Measurements from ENCODE around the gene CHTOP. TPM values are rescaled to one million over a fixed set of nuclear protein-coding genes. Genes with fewer than 3 reads are reported as not detected.
"Not testable (repeated sequence)": the region's sequence is repeated elsewhere in the genome, so short reads cannot be mapped to it uniquely, and the experiment has no call there.

Gene CHTOP, protein sequence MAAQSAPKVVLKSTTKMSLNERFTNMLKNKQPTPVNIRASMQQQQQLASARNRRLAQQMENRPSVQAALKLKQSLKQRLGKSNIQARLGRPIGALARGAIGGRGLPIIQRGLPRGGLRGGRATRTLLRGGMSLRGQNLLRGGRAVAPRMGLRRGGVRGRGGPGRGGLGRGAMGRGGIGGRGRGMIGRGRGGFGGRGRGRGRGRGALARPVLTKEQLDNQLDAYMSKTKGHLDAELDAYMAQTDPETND
- total RNA-seq: 75.5 TPM
- long read RNA-seq, transcript CHTOP-204 (6 exons, 2,096 nt): major isoform, 43 of 133 reads
- long read RNA-seq, transcript CHTOP-203 (6 exons, 2,165 nt): minor isoform, 39 of 133 reads
- long read RNA-seq, partial matches to known transcripts: 1 of 133 reads
- long read RNA-seq, other reads (novel, unspliced or antisense): 47 of 133 reads

DNA sequence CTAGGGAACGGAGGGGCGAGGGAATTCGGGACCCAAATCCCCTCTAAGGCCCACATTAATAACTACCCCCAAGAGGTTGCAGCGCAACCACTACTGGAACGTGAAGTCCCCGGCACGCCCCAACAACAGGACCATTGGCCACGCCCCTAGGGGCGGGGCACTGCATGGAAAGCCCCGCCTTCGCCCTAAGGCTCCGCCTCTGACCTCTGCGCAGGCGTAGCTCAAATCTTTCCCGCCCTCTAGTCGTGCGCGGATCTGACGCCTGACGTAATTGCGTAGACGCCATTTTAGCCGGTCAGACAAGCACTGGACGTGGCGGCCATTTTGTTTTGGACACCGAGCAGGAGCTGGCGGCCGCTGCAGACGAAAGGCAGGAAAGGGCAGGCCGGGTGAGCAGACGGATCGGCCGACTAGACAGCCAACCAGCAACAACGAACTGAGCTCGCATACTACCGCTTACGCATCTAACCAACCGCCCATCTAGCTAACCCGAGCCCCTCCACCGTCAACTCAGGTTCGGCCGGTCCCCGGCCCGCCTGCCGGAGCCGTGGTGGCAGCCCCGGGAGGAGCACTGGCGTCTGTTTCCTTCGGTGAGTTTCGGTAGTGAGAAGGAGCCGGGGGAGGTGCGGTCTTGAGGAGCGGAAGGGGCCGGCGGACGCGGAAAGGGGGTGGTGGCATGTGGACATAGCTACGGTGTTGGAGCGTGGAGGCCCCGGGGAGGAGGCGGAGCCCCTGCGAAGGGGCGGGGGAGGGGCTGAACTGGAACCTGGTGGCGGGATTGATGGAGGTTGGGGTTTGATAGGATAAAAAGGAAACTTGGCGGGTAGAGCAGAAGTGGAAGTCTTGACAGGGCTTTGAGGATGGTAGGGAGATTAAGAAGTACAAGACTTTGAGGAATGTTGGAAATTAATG is at the start of gene CHTOP:
TSS of gene CHTOP (plus strand) at position 313 of the 912 bp plus-strand sequence. CDS start 2,523 bp downstream, outside the sequence.
- Histone ChIP-seq H3K27me3 (ENCODE audit: low read depth) (no peaks in the 10 kb centered on the region), H3K27ac (replicated peaks) (peak within 1 kb of the TSS; percentile 100), H3K36me3 (peaks cover 39% of the 10 kb centered on the region), H3K4me1 (peaks cover 93% of the 10 kb centered on the region), H3K9me3 (replicated peaks) (no peaks in the 10 kb centered on the region), H3K4me3 (peak within 1 kb of the TSS; percentile 88)
- TF ChIP-seq, protein P1, sequence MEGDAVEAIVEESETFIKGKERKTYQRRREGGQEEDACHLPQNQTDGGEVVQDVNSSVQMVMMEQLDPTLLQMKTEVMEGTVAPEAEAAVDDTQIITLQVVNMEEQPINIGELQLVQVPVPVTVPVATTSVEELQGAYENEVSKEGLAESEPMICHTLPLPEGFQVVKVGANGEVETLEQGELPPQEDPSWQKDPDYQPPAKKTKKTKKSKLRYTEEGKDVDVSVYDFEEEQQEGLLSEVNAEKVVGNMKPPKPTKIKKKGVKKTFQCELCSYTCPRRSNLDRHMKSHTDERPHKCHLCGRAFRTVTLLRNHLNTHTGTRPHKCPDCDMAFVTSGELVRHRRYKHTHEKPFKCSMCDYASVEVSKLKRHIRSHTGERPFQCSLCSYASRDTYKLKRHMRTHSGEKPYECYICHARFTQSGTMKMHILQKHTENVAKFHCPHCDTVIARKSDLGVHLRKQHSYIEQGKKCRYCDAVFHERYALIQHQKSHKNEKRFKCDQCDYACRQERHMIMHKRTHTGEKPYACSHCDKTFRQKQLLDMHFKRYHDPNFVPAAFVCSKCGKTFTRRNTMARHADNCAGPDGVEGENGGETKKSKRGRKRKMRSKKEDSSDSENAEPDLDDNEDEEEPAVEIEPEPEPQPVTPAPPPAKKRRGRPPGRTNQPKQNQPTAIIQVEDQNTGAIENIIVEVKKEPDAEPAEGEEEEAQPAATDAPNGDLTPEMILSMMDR (IDR thresholded peaks at IDR 0.05; ENCODE audit: borderline replicate concordance): no peak
- peak; percentile 96 for DNase-seq
- intact Hi-C loops (cut with micrococcal nuclease): no loop called here

DNA sequence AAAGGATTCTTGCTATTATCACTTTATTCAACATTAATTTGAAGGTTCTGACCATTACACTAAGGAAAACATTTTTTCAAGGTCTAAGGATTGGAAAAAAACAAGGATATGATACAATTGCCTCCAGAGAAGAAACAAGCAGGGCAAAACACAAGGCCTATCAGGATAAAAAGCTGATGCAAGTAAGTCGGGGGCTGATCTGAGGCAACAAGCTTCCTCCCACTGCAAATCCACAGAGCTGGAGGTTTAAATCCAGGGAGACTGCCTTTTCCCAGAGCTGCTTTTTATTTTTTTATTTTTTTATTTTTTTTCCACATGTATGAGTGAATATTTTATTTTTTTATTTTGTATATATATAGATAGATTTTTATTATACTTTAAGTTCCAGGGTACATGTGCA is 48.9 kb upstream of the CHTOP start:
- no peak overlapping the region for H3K4me3 ChIP-seq
- H3K36me3 ChIP-seq: no peaks in the 10 kb centered on the region
- no peak overlapping the region for H3K27ac ChIP-seq (replicated peaks)
- peaks cover 9% of the 10 kb centered on the region for H3K4me1 ChIP-seq
- TF ChIP-seq, protein P1 (IDR thresholded peaks at IDR 0.05; ENCODE audit: borderline replicate concordance): no peak
- no peaks in the 10 kb centered on the region for H3K9me3 ChIP-seq (replicated peaks)
- DNase-seq: no peak
- intact Hi-C loops (cut with micrococcal nuclease): no loop called here
- H3K27me3 ChIP-seq (ENCODE audit: low read depth): no peaks in the 10 kb centered on the region

DNA sequence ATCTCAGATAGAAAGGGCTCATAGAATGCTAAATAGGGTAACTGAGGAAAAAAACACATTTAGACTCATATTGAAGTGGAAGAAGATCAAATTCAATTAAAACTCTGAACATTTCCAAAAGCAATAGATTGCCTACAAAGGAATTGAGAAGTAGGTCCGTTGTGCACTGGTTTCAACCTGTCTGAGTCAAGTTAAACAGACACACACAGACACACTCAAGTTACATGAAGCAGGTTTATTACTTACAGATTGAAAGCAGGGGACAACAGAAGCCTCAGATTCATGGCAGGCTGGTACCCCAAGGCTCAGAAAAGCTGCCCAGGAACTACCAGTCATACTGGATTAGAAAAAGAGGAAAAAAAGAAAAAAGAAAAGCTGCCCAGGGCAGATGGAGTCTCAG is 47.5 kb upstream of the CHTOP start:
- Histone ChIP-seq H3K4me3 (no peak overlapping the region), H3K27me3 (ENCODE audit: low read depth) (no peaks in the 10 kb centered on the region), H3K27ac (replicated peaks) (no peak overlapping the region), H3K4me1 (peaks cover 9% of the 10 kb centered on the region), H3K9me3 (replicated peaks) (no peaks in the 10 kb centered on the region), H3K36me3 (no peaks in the 10 kb centered on the region)
- TF ChIP-seq, protein P1 (IDR thresholded peaks at IDR 0.05; ENCODE audit: borderline replicate concordance): no peak
- intact Hi-C loops (cut with micrococcal nuclease): no loop called here
- DNase-seq: no peak

DNA sequence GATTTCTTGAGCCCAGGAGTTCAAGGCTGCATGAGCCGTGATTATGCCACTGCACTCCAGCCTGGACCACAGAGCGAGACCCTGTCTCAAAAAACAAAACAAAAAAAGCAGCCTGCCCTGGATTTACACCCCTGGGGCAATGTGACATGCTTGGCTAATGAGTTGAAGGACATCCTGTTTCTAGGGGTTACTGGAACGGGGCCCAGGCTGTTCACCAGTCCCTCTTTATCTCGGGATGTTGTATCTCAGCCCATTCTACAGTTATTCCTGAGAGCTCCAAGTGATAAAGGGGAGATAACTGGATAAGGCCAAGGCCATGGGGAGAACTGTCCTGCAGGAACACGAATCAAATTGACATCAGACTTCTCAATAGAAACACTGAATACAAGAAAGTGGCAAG is 46.6 kb upstream of the CHTOP start:
- H3K27ac ChIP-seq (replicated peaks): no peak overlapping the region
- DNase-seq: no peak
- TF ChIP-seq, protein P1 (IDR thresholded peaks at IDR 0.05; ENCODE audit: borderline replicate concordance): no peak
- peaks cover 9% of the 10 kb centered on the region for H3K4me1 ChIP-seq
- H3K36me3 ChIP-seq: no peaks in the 10 kb centered on the region
- intact Hi-C loops (cut with micrococcal nuclease): no loop called here
- no peaks in the 10 kb centered on the region for H3K27me3 ChIP-seq (ENCODE audit: low read depth)
- H3K9me3 ChIP-seq (replicated peaks): no peaks in the 10 kb centered on the region
- no peak overlapping the region for H3K4me3 ChIP-seq

DNA sequence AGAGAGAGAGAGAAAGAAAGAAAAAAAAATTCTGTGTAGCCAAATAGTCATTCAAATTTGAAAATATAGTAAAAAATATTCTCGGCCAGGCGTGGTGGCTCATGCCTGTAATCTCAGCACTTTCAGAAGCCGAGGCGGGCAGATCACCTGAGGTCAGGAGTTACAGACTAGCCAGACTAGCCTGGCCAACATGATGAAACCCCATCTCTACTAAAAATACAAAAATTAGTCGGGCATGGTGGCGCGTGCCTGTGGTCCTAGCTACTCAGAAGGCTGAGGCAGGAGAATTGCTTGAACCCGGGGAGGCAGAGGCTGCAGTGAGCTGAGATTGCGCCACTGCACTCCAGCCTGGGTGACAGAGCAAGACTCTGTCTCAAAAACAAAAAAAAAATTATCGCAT is 45.8 kb upstream of the CHTOP start:
- H3K4me1 ChIP-seq; H3K4me3 ChIP-seq; intact Hi-C loops (cut with micrococcal nuclease); H3K36me3 ChIP-seq; H3K27me3 ChIP-seq (ENCODE audit: low read depth); H3K27ac ChIP-seq (replicated peaks); DNase-seq; H3K9me3 ChIP-seq (replicated peaks): not testable (repeated sequence)

Measured in left ventricle myocardium inferior (tissue), 1 donor.